GM12878 (cell line): ENCODE data around the gene MACROD2. TPM values are rescaled to one million over a fixed set of nuclear protein-coding genes. Genes with fewer than 3 reads are reported as not detected.

Experiments used
- ATAC-seq: fragments of 200-7000 bp; cut with Tn5 transposase; 3 replicates; pipeline ENCODE4 v1.9.1; 2020; ENCODE audit warnings: mild to moderate bottlenecking, moderate library complexity
- BruUV-seq: library from RNA; stranded (reverse); fragments of 400-500 nt; replicated peaks from 2 replicates; lab custom pipeline; 2021; lab: Mats Ljungman, UMichigan
- CTCF ChIA-PET: fragments of 300-600 bp; sonication (Branson Sonifier 250); formaldehyde crosslinking; extraction: SDS; loops from one replicate; lab custom pipeline; 2021; ENCODE audit warnings: inconsistent platforms; lab: Yijun Ruan, JAX
- POLR2A ChIA-PET: fragments of 350-600 bp; formaldehyde crosslinking; extraction: SDS; loops from one replicate; lab custom pipeline; 2021; ENCODE audit warnings: inconsistent platforms; lab: Charles Lee
- RAD21 ChIA-PET: fragments of 300-600 bp; sonication (Branson Sonifier 250); formaldehyde crosslinking; loops from one replicate; lab custom pipeline; 2023; ENCODE audit warnings: antibody characterized with exemption; ENCODE audit not compliant: unreplicated experiment; lab: Charles Lee
- SMC1A ChIA-PET: fragments of 300-600 bp; sonication (Branson Sonifier 250); formaldehyde crosslinking; loops from one replicate; lab custom pipeline; 2023; ENCODE audit not compliant: unreplicated experiment, uncharacterized antibody; lab: Charles Lee
- DNase-seq: peaks from one replicate; pipeline ENCODE4 v3.0.0-alpha.2; 2011; ENCODE audit warnings: low read depth, low spot score
- FAIRE-seq: peaks from 3 replicates; lab custom pipeline; 2011; peaks lifted over from hg19 to GRCh38; lab: Jason Lieb, UNC
- H2AFZ ChIP-seq: 2 replicates; pipeline ENCODE4 v1.6.0; 2011; ENCODE audit warnings: low read depth, low read length, control low read depth; ENCODE audit not compliant: control insufficient read depth
- H3K27ac ChIP-seq: 2 replicates; pipeline ENCODE4 v1.5.1; 2011; ENCODE audit warnings: control low read depth; ENCODE audit not compliant: control insufficient read depth, insufficient read depth
- H3K27me3 ChIP-seq, 2 experiments: replicated peaks in 1 of 2; 2 replicates each; pipeline versions ENCODE4 v1.6.0 to v1.6.1; 2011; ENCODE audit warnings: low read length in 1 of 2; ENCODE audit not compliant: control insufficient read depth in 2 of 2, insufficient read depth in 2 of 2
- H3K36me3 ChIP-seq, 2 experiments: 2 replicates each; pipeline ENCODE4 v1.5.1; 2011; ENCODE audit warnings: low read length in 1 of 2; ENCODE audit not compliant: control insufficient read depth in 2 of 2, insufficient read depth in 2 of 2
- H3K4me1 ChIP-seq: 2 replicates; pipeline ENCODE4 v1.6.1; 2011; ENCODE audit warnings: mild to moderate bottlenecking, low read length, moderate library complexity, mixed read lengths; ENCODE audit not compliant: control insufficient read depth, insufficient read depth
- H3K4me2 ChIP-seq: 2 replicates; pipeline ENCODE4 v1.6.0; 2011; ENCODE audit warnings: control low read depth; ENCODE audit not compliant: control insufficient read depth, insufficient read depth
- H3K4me3 ChIP-seq: fragments of 200-600 bp; sonication (generic); 2 replicates; pipeline ENCODE4 v1.5.1; 2016
- H3K79me2 ChIP-seq: 2 replicates; pipeline ENCODE4 v1.6.0; 2011; ENCODE audit warnings: low read length; ENCODE audit not compliant: control insufficient read depth, insufficient read depth
- H3K9ac ChIP-seq: 2 replicates; pipeline ENCODE4 v1.8.0; 2011; ENCODE audit warnings: low read length, control low read depth, mixed read lengths; ENCODE audit not compliant: control insufficient read depth, insufficient read depth
- H3K9me3 ChIP-seq: replicated peaks from 3 replicates; pipeline ENCODE4 v1.5.1; 2011; ENCODE audit warnings: mild to moderate bottlenecking, low read length; ENCODE audit not compliant: control insufficient read depth, insufficient read depth
- H4K20me1 ChIP-seq: 2 replicates; pipeline ENCODE4 v1.6.0; 2011; ENCODE audit not compliant: control insufficient read depth, insufficient read depth
- BRCA1 ChIP-seq: IDR thresholded peaks from 2 replicates; pipeline ENCODE4 v1.6.1; 2011; ENCODE audit warnings: low read depth, low read length, improper control_type of control experiment
- CEBPB ChIP-seq, 2 experiments: fragments of 150-350 bp in 1 of 2; IDR thresholded peaks; 2 replicates each; pipeline ENCODE4 v1.6.1; 2012 to 2014; ENCODE audit warnings: low read depth in 2 of 2, low read length in 2 of 2, borderline replicate concordance in 1 of 2, inconsistent platforms in 1 of 2
- EP300 ChIP-seq, 2 experiments: fragments of 150-350 bp in 1 of 2; IDR thresholded peaks; 2 replicates each; pipeline ENCODE4 v1.6.1; 2011 to 2012; ENCODE audit warnings: low read depth in 2 of 2, low read length in 2 of 2, borderline replicate concordance in 1 of 2, improper control_type of control experiment in 1 of 2, inconsistent platforms in 1 of 2; ENCODE audit not compliant: control insufficient read depth in 1 of 2
- EZH2 ChIP-seq: IDR thresholded peaks from 2 replicates; pipeline ENCODE4 v1.6.1; 2012; ENCODE audit warnings: low read depth, mild to moderate bottlenecking, control low read depth, inconsistent platforms, low read length, borderline replicate concordance; ENCODE audit not compliant: control insufficient read depth
- JUND ChIP-seq: IDR thresholded peaks from 2 replicates; pipeline ENCODE4 v1.6.1; 2012; ENCODE audit warnings: low read depth, mild to moderate bottlenecking, low read length, improper control_type of control experiment, moderate library complexity
- KLF5 ChIP-seq: fragments of 450-650 bp; IDR thresholded peaks from 2 replicates; pipeline ENCODE4 v1.6.1; 2014; ENCODE audit warnings: mild to moderate bottlenecking; ENCODE audit not compliant: partially characterized antibody
- LARP7 ChIP-seq: fragments of 450-650 bp; IDR thresholded peaks from 2 replicates; pipeline ENCODE4 v1.6.1; 2017; ENCODE audit warnings: mild to moderate bottlenecking
- MEF2B ChIP-seq: fragments of 450-650 bp; IDR thresholded peaks from 2 replicates; pipeline ENCODE4 v1.6.1; 2018; ENCODE audit warnings: mild to moderate bottlenecking, moderate library complexity; ENCODE audit not compliant: partially characterized antibody, poor library complexity, severe bottlenecking
- MYB ChIP-seq: fragments of 150-350 bp; IDR thresholded peaks from 2 replicates; pipeline ENCODE4 v1.6.1; 2014; ENCODE audit warnings: mild to moderate bottlenecking, low read depth, low read length, borderline replicate concordance
- NFYB ChIP-seq: IDR thresholded peaks from 2 replicates; pipeline ENCODE4 v1.6.1; 2011; ENCODE audit warnings: low read depth, mild to moderate bottlenecking, low read length, improper control_type of control experiment, moderate library complexity; ENCODE audit not compliant: insufficient read depth
- NRF1 ChIP-seq: conservative IDR thresholded peaks from 2 replicates; pipeline ENCODE4 v1.6.1; 2011; ENCODE audit warnings: mild to moderate bottlenecking, low read depth, low read length, improper control_type of control experiment
- POLR2AphosphoS5 ChIP-seq: IDR thresholded peaks from 2 replicates; pipeline ENCODE4 v1.6.1; 2011; ENCODE audit warnings: mild to moderate bottlenecking, low read length, inconsistent platforms
- SMC3 ChIP-seq: IDR thresholded peaks from 2 replicates; pipeline ENCODE4 v1.6.1; 2011; ENCODE audit warnings: low read length, improper control_type of control experiment, borderline replicate concordance
- TARDBP ChIP-seq: IDR thresholded peaks from 2 replicates; pipeline ENCODE4 v1.6.1; 2016; ENCODE audit warnings: borderline replicate concordance
- TCF3 ChIP-seq: IDR thresholded peaks from 2 replicates; pipeline ENCODE4 v1.6.1; 2012; ENCODE audit warnings: low read depth, mild to moderate bottlenecking, low read length, borderline replicate concordance; ENCODE audit not compliant: insufficient read depth
- ZNF207 ChIP-seq: fragments of 450-650 bp; IDR thresholded peaks from 2 replicates; pipeline ENCODE4 v1.6.1; 2014; ENCODE audit warnings: antibody characterized with exemption, mild to moderate bottlenecking, borderline replicate concordance
- ZZZ3 ChIP-seq: IDR thresholded peaks from 2 replicates; pipeline ENCODE4 v1.6.1; 2011; ENCODE audit warnings: low read depth; ENCODE audit not compliant: control insufficient read depth, insufficient read length
- WGBS: methylation state at CpG from one replicate; pipeline ENCODE4 v1.1.6; 2016; ENCODE audit warnings: low lambda C conversion rate; ENCODE audit not compliant: insufficient replicate concordance, insufficient coverage; ENCODE audit errors: missing lambda C conversion rate; 5-methylcytosine and 5-hydroxymethylcytosine counted together
- in situ Hi-C: fragments of 300-500 bp; cut with MboI; formaldehyde crosslinking; loops from 9 replicates; pipeline ENCODE4 v1.14.3; 2018; ENCODE audit warnings: mixed read lengths
- intact Hi-C: fragments of 100-400 bp; cut with micrococcal nuclease; formaldehyde crosslinking; loops from one replicate; pipeline ENCODE4 v1.14.2; 2022; ENCODE audit not compliant: unreplicated experiment
- polyA plus RNA-seq, 11 experiments: library from polyadenylated mRNA; depleted of rRNA in 4 of 11; unstranded in 6 of 11; stranded (reverse) in 5 of 11; fragments of >200 nt; fragmentation: Nextera tagmentation in 4 of 11; fragmentation: Illumina TruSeq in 1 of 11; extraction: Ambion mirVana in 4 of 11; extraction: Trizol in 1 of 11; gene quantifications; 1 replicate in 1 of 11; 2 replicates in 10 of 11; pipeline versions ENCODE4 v1.2.1 to v1.2.3, GENCODE V29; 2011 to 2016; ENCODE audit warnings: inconsistent platforms in 2 of 11, missing spikeins in 2 of 11, low read depth in 1 of 11
- total RNA-seq, 4 experiments: library from RNA; depleted of rRNA in 3 of 4; stranded (reverse); fragments of >200 nt in 3 of 4; fragmentation: Illumina TruSeq in 1 of 4; extraction: Trizol in 1 of 4; gene quantifications; 2 replicates each; pipeline versions ENCODE4 v1.2.1 to v1.2.3, GENCODE V29; 2013 to 2021
- TF ChIP-seq, protein P1 (sequence below): fragments of 450-650 bp; IDR thresholded peaks from 2 replicates; pipeline ENCODE4 v1.6.1; 2018; ENCODE audit warnings: mild to moderate bottlenecking, low read depth, moderate library complexity; ENCODE audit not compliant: partially characterized antibody
- TF ChIP-seq, protein P2 (sequence below): IDR thresholded peaks from 2 replicates; pipeline ENCODE4 v1.6.1; 2012; ENCODE audit warnings: low read depth, low read length, improper control_type of control experiment
- TF ChIP-seq, protein P3 (sequence below), 3 experiments: IDR thresholded peaks in 2 of 3; conservative IDR thresholded peaks in 1 of 3; 2 replicates each; pipeline ENCODE4 v1.5.1; 2011; ENCODE audit warnings: low read depth in 3 of 3, low read length in 3 of 3, mild to moderate bottlenecking in 3 of 3, control low read depth in 2 of 3, moderate library complexity in 2 of 3, inconsistent platforms in 1 of 3, mixed read lengths in 1 of 3; ENCODE audit not compliant: control insufficient read depth in 2 of 3, insufficient read depth in 1 of 3; ENCODE audit errors: extremely low read depth in 1 of 3

Gene MACROD2
- total and polyA plus RNA-seq, 10 of the 15 experiments (the other 5 are each of a cell fraction or from before 2014, with no cell fraction given) = 1.1 to 21.5 (median 2.2) TPM

DNA sequence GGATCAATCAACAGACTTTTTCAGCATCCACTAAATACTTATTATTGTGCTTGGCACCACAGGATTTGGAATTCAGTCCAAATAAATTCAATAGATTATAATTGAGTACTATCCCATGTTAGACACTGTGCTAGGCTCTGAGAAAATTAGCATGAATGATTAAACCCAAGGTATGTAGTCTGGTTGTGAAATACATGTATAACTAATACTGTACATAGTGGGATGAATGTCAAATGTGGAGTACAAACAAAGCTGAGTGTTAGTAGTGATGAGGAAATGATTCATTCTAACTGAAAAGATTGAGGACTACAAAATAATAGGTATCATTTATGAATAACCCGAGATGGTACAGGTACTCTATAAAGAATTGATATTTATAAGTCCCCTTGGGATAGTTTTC lies 454.0 kb downstream of the MACROD2 start:
- Histone ChIP-seq H2AFZ (no peak overlapping the region), H3K9ac (no peak overlapping the region), H4K20me1 (no peaks in the 10 kb centered on the region), H3K9me3 (no peaks in the 10 kb centered on the region), H3K36me3 (no peaks in the 10 kb centered on the region), H3K4me1 (no peaks in the 10 kb centered on the region), H3K27ac (no peak overlapping the region), H3K4me2 (no peak overlapping the region), H3K27me3 (no peaks in the 10 kb centered on the region), H3K79me2 (no peaks in the 10 kb centered on the region), H3K4me3 (no peak overlapping the region)
- 0% methylated on average over 1 of the region's 1 CpG for WGBS
- BruUV-seq = no TSS peak
- ATAC-seq (no peak), DNase-seq (no peak), FAIRE-seq (no peak)
- SMC1A ChIA-PET = no interaction called here
- TF ChIP-seq, protein P1, sequence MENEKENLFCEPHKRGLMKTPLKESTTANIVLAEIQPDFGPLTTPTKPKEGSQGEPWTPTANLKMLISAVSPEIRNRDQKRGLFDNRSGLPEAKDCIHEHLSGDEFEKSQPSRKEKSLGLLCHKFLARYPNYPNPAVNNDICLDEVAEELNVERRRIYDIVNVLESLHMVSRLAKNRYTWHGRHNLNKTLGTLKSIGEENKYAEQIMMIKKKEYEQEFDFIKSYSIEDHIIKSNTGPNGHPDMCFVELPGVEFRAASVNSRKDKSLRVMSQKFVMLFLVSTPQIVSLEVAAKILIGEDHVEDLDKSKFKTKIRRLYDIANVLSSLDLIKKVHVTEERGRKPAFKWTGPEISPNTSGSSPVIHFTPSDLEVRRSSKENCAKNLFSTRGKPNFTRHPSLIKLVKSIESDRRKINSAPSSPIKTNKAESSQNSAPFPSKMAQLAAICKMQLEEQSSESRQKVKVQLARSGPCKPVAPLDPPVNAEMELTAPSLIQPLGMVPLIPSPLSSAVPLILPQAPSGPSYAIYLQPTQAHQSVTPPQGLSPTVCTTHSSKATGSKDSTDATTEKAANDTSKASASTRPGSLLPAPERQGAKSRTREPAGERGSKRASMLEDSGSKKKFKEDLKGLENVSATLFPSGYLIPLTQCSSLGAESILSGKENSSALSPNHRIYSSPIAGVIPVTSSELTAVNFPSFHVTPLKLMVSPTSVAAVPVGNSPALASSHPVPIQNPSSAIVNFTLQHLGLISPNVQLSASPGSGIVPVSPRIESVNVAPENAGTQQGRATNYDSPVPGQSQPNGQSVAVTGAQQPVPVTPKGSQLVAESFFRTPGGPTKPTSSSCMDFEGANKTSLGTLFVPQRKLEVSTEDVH = no peak
- TF ChIP-seq LARP7 = no peak
- TF ChIP-seq, protein P2, sequence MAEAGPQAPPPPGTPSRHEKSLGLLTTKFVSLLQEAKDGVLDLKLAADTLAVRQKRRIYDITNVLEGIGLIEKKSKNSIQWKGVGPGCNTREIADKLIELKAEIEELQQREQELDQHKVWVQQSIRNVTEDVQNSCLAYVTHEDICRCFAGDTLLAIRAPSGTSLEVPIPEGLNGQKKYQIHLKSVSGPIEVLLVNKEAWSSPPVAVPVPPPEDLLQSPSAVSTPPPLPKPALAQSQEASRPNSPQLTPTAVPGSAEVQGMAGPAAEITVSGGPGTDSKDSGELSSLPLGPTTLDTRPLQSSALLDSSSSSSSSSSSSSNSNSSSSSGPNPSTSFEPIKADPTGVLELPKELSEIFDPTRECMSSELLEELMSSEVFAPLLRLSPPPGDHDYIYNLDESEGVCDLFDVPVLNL = no peak
- TF ChIP-seq ZNF207 = no peak
- no peak for TF ChIP-seq NFYB
- no peak for TF ChIP-seq MEF2B
- TF ChIP-seq KLF5 = no peak
- no peak for TF ChIP-seq POLR2AphosphoS5
- no peak for TF ChIP-seq EP300 (IDR thresholded peaks at IDR 0.05; ENCODE audit: borderline replicate concordance in 1 of 2, control insufficient read depth in 1 of 2, low read depth in 2 of 2, low read length in 2 of 2)
- TF ChIP-seq EZH2 = no peak
- no peak for TF ChIP-seq MYB
- TF ChIP-seq BRCA1 = no peak
- TF ChIP-seq TARDBP = no peak
- no peak for TF ChIP-seq TCF3
- TF ChIP-seq CEBPB (IDR thresholded peaks at IDR 0.05; ENCODE audit: borderline replicate concordance in 1 of 2, low read depth in 2 of 2, low read length in 2 of 2) = no peak
- TF ChIP-seq, protein P3, sequence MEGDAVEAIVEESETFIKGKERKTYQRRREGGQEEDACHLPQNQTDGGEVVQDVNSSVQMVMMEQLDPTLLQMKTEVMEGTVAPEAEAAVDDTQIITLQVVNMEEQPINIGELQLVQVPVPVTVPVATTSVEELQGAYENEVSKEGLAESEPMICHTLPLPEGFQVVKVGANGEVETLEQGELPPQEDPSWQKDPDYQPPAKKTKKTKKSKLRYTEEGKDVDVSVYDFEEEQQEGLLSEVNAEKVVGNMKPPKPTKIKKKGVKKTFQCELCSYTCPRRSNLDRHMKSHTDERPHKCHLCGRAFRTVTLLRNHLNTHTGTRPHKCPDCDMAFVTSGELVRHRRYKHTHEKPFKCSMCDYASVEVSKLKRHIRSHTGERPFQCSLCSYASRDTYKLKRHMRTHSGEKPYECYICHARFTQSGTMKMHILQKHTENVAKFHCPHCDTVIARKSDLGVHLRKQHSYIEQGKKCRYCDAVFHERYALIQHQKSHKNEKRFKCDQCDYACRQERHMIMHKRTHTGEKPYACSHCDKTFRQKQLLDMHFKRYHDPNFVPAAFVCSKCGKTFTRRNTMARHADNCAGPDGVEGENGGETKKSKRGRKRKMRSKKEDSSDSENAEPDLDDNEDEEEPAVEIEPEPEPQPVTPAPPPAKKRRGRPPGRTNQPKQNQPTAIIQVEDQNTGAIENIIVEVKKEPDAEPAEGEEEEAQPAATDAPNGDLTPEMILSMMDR (IDR thresholded peaks at IDR 0.05 in 2 of 3, conservative IDR thresholded peaks at IDR 0.05 in 1 of 3; ENCODE audit: control insufficient read depth in 2 of 3, extremely low read depth in 1 of 3, insufficient read depth in 1 of 3, low read depth in 3 of 3, low read length in 3 of 3) = no peak
- TF ChIP-seq JUND = no peak
- no peak for TF ChIP-seq NRF1
- TF ChIP-seq SMC3 = no peak
- no peak for TF ChIP-seq ZZZ3
- POLR2A ChIA-PET = no interaction called here
- RAD21 ChIA-PET = no interaction called here
- in situ Hi-C loops = no loop called here
- intact Hi-C loops = no loop called here
- CTCF ChIA-PET = no interaction called here
